Upper lobe of left lung (tissue), 4 donors: ENCODE results near the gene CLEC4M.

Source experiments
- CTCF ChIP-seq, 6 experiments: fragments of 450-650 bp in 4 of 6; fragments of 200-600 bp in 2 of 6; sonication (generic) in 2 of 6; IDR thresholded peaks; one replicate each; pipeline ENCODE4 v1.5.1; 2016 to 2019; ENCODE audit warnings: antibody characterized with exemption in 6 of 6
- POLR2AphosphoS5 ChIP-seq, 2 donors: sonication (generic); formaldehyde crosslinking; IDR thresholded peaks; one replicate each; pipeline ENCODE4 v1.5.1; 2017; ENCODE audit warnings: antibody characterized with exemption in 2 of 2

GRCh38 chr19:7729211-7729610, 33.8 kb upstream of the CLEC4M start:
- TF ChIP-seq CTCF (IDR thresholded peaks at IDR 0.05) (no peak), POLR2AphosphoS5 (IDR thresholded peaks at IDR 0.05) (no peak)
